ENCODE results near the gene MS4A10.

DNA sequence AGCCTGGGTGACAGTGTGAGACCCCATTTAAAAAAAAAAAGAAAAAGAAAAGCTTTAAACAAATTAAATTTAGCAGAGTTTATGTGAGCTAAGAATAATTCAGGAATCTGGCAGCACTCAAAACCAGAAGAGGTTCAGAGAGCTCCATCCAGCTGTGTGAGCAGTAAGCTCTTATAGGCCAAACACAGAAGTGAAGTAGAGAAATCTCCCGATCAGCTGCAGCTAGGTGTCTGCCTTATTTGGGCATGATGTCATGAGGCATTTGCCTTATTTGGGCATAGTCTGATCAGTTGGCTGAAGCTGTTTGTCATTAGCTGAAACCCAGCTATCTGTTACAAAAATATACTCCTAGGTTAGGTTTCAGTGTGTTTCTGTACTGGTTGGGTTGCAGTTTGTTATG, 20.3 kb upstream of the MS4A10 start:
- TF ChIP-seq PML (IDR thresholded peaks at IDR 0.05; ENCODE audit: low read length), result no peak
- TF ChIP-seq USF2 (IDR thresholded peaks at IDR 0.05; ENCODE audit: borderline replicate concordance, low read depth, low read length), result no peak
- TF ChIP-seq RAD51 (IDR thresholded peaks at IDR 0.05), result no peak
- TF ChIP-seq EP300 (IDR thresholded peaks at IDR 0.05; ENCODE audit: borderline replicate concordance in 1 of 2, control insufficient read depth in 1 of 2, low read depth in 2 of 2, low read length in 2 of 2), result no peak
- TF ChIP-seq SUZ12 (IDR thresholded peaks at IDR 0.05; ENCODE audit: unreplicated experiment), result no peak
- TF ChIP-seq PAX5 (IDR thresholded peaks at IDR 0.05; ENCODE audit: borderline replicate concordance, low read depth, low read length), result no peak
- no peak for TF ChIP-seq SMC3 (IDR thresholded peaks at IDR 0.05; ENCODE audit: borderline replicate concordance, low read length)
- no peak for TF ChIP-seq BCL3 (IDR thresholded peaks at IDR 0.05; ENCODE audit: borderline replicate concordance, insufficient read depth, low read depth, low read length, poor library complexity, severe bottlenecking)
- TF ChIP-seq CTCF (IDR thresholded peaks at IDR 0.05 in 2 of 3, conservative IDR thresholded peaks at IDR 0.05 in 1 of 3; ENCODE audit: control insufficient read depth in 2 of 3, extremely low read depth in 1 of 3, insufficient read depth in 1 of 3, low read depth in 3 of 3, low read length in 3 of 3), result no peak
- TF ChIP-seq RBBP5 (conservative IDR thresholded peaks at IDR 0.05), result no peak
- no peak for TF ChIP-seq IRF3 (IDR thresholded peaks at IDR 0.05)
- no peak for TF ChIP-seq EGR1 (IDR thresholded peaks at IDR 0.05; ENCODE audit: borderline replicate concordance in 1 of 2, low read depth in 2 of 2, low read length in 2 of 2)
